Vagina (tissue), 2 donors: ENCODE data around the gene FRS2. TPM values are rescaled to one million over a fixed set of nuclear protein-coding genes. Genes with fewer than 3 reads are reported as not detected.

Source experiments
- DNase-seq, 2 donors: peaks; one replicate each; pipeline ENCODE4 v3.0.0-alpha.2; 2017; ENCODE audit errors: extremely low spot score in 2 of 2
- H3K27ac ChIP-seq: fragments of 200-600 bp; sonication (generic); one replicate; pipeline ENCODE4 v1.5.1; 2019
- H3K27me3 ChIP-seq: fragments of 200-600 bp; sonication (generic); one replicate; pipeline ENCODE4 v1.5.1; 2019
- H3K36me3 ChIP-seq, 2 donors: fragments of 200-600 bp; sonication (generic); one replicate each; pipeline ENCODE4 v1.5.1; 2017 to 2019
- H3K4me1 ChIP-seq: fragments of 200-600 bp; sonication (generic); one replicate; pipeline ENCODE4 v1.5.1; 2019
- H3K4me3 ChIP-seq, 2 donors: fragments of 200-600 bp; sonication (generic); 1 replicate in 1 of 2; 2 replicates in 1 of 2; pipeline ENCODE4 v1.5.1; 2016 to 2019
- H3K9me3 ChIP-seq: fragments of 200-600 bp; sonication (generic); one replicate; pipeline ENCODE4 v1.5.1; 2019
- CTCF ChIP-seq, 3 experiments: fragments of 450-650 bp in 2 of 3; fragments of 200-600 bp in 1 of 3; sonication (generic) in 1 of 3; IDR thresholded peaks; one replicate each; pipeline ENCODE4 v1.5.1; 2017 to 2019; ENCODE audit warnings: antibody characterized with exemption in 3 of 3, mild to moderate bottlenecking in 2 of 3, moderate library complexity in 2 of 3
- POLR2A ChIP-seq, 2 donors: fragments of 450-650 bp; IDR thresholded peaks; one replicate each; pipeline ENCODE4 v1.6.1; 2017; ENCODE audit warnings: antibody characterized with exemption in 2 of 2, mild to moderate bottlenecking in 2 of 2, moderate library complexity in 2 of 2
- POLR2AphosphoS5 ChIP-seq, 2 donors: sonication (generic); formaldehyde crosslinking; IDR thresholded peaks; one replicate each; pipeline ENCODE4 v1.9.0; 2017; ENCODE audit warnings: antibody characterized with exemption in 2 of 2, mild to moderate bottlenecking in 2 of 2, low read depth in 1 of 2; ENCODE audit not compliant: insufficient read depth in 1 of 2
- intact Hi-C: fragments of 100-400 bp; cut with DNase I; formaldehyde crosslinking; loops from one replicate; pipeline ENCODE4 v1.15.1; 2023
- total RNA-seq: library from RNA; depleted of rRNA; stranded (reverse); fragments of >200 nt; gene quantifications from one replicate; pipeline ENCODE4 v1.2.3, GENCODE V29; 2016

Gene FRS2
- total RNA-seq, 1 donor from 2014 or later, result 44.0 TPM

- intact Hi-C loops, result no loop called here
- H3K4me3 ChIP-seq, result peak overlapping the region; percentile 75 to 98
These were observed 865 bp downstream of the FRS2 start for GRCh38 chr12:69471076-69471430.

GRCh38 chr12:69471667-69472385, 1.6 kb downstream of the FRS2 start:
- no peaks in the 10 kb centered on the region for H3K27me3 ChIP-seq
- DNase-seq, result no peak
- intact Hi-C loops, result no loop called here
- H3K9me3 ChIP-seq, result no peaks in the 10 kb centered on the region
- peak overlapping the region; percentile 92 for H3K27ac ChIP-seq
- H3K36me3 ChIP-seq, result no peaks in the 10 kb centered on the region
- H3K4me3 ChIP-seq, result peak overlapping the region; percentile 75 to 98
- TF ChIP-seq POLR2AphosphoS5 (IDR thresholded peaks at IDR 0.05; ENCODE audit: insufficient read depth in 1 of 2, low read depth in 1 of 2) (no peak), CTCF (IDR thresholded peaks at IDR 0.05) (no peak), POLR2A (IDR thresholded peaks at IDR 0.05) (no peak)
- H3K4me1 ChIP-seq, result peaks cover 59% of the 10 kb centered on the region

More at GRCh38 chr12:69471076-69471430, 865 bp downstream of the FRS2 start:
- Histone ChIP-seq H3K9me3 (no peaks in the 10 kb centered on the region), H3K4me1 (peaks cover 51% of the 10 kb centered on the region), H3K27ac (peak overlapping the region; percentile 92), H3K27me3 (no peaks in the 10 kb centered on the region), H3K36me3 (no peaks in the 10 kb centered on the region)
- no peak for DNase-seq
- no peak for TF ChIP-seq POLR2AphosphoS5 (IDR thresholded peaks at IDR 0.05; ENCODE audit: insufficient read depth in 1 of 2, low read depth in 1 of 2)
- TF ChIP-seq POLR2A (IDR thresholded peaks at IDR 0.05), result no peak
- TF ChIP-seq CTCF (IDR thresholded peaks at IDR 0.05), result no peak

- no peak overlapping the region for H3K27ac ChIP-seq
- intact Hi-C loops, result no loop called here
- no peak overlapping the region for H3K4me3 ChIP-seq
- peaks cover 60% of the 10 kb centered on the region for H3K4me1 ChIP-seq
- no peak for DNase-seq
- no peaks in the 10 kb centered on the region for H3K36me3 ChIP-seq
- no peaks in the 10 kb centered on the region for H3K9me3 ChIP-seq
- H3K27me3 ChIP-seq, result no peaks in the 10 kb centered on the region
- no peak for TF ChIP-seq POLR2A (IDR thresholded peaks at IDR 0.05)
- no peak for TF ChIP-seq CTCF (IDR thresholded peaks at IDR 0.05)
- TF ChIP-seq POLR2AphosphoS5 (IDR thresholded peaks at IDR 0.05; ENCODE audit: insufficient read depth in 1 of 2, low read depth in 1 of 2), result no peak
These were observed 3.1 kb downstream of the FRS2 start for GRCh38 chr12:69473262-69473661.

- Histone ChIP-seq H3K9me3 (no peaks in the 10 kb centered on the region), H3K36me3 (no peaks in the 10 kb centered on the region), H3K4me3 (no peak overlapping the region), H3K4me1 (peaks cover 60% of the 10 kb centered on the region), H3K27me3 (no peaks in the 10 kb centered on the region), H3K27ac (no peak overlapping the region)
- TF ChIP-seq POLR2A (IDR thresholded peaks at IDR 0.05), result no peak
- TF ChIP-seq CTCF (IDR thresholded peaks at IDR 0.05), result no peak
- TF ChIP-seq POLR2AphosphoS5 (IDR thresholded peaks at IDR 0.05; ENCODE audit: insufficient read depth in 1 of 2, low read depth in 1 of 2), result no peak
- no peak for DNase-seq
- intact Hi-C loops, result no loop called here
These were observed 4.3 kb downstream of the FRS2 start for GRCh38 chr12:69474456-69474855.

GRCh38 chr12:69475237-69475975, 5.2 kb downstream of the FRS2 start:
- peaks cover 60% of the 10 kb centered on the region for H3K4me1 ChIP-seq
- H3K27ac ChIP-seq, result peak overlapping the region; percentile 30
- H3K4me3 ChIP-seq, result no peak overlapping the region
- no peak for DNase-seq
- H3K27me3 ChIP-seq, result no peaks in the 10 kb centered on the region
- H3K36me3 ChIP-seq, result no peaks in the 10 kb centered on the region
- no peaks in the 10 kb centered on the region for H3K9me3 ChIP-seq
- intact Hi-C loops, result no loop called here
- no peak for TF ChIP-seq POLR2A (IDR thresholded peaks at IDR 0.05)
- no peak for TF ChIP-seq POLR2AphosphoS5 (IDR thresholded peaks at IDR 0.05; ENCODE audit: insufficient read depth in 1 of 2, low read depth in 1 of 2)
- TF ChIP-seq CTCF (IDR thresholded peaks at IDR 0.05), result no peak
